H1 (cell line): Measurements from ENCODE around the gene RGS11. TPM values are rescaled to one million over a fixed set of nuclear protein-coding genes. Genes with fewer than 3 reads are reported as not detected.
A peak's percentile ranks its signal among the peaks of the same experiment; 100 is the strongest.

Experiments used
- CTCF ChIA-PET: fragments of 300-600 bp; sonication (Branson Sonifier 250); formaldehyde crosslinking; loops from one replicate; lab custom pipeline; 2021; ENCODE audit not compliant: partially characterized antibody; lab: Charles Lee
- POLR2A ChIA-PET: fragments of 300-600 bp; sonication (Branson Sonifier 250); formaldehyde crosslinking; loops from one replicate; lab custom pipeline; 2021; ENCODE audit warnings: inconsistent platforms; ENCODE audit not compliant: partially characterized antibody; lab: Charles Lee
- DNase-seq, 2 experiments: peaks; one replicate each; pipeline versions ENCODE4 v3.0.0 to v3.0.0-alpha.2; 2010 to 2022; ENCODE audit warnings: low spot score in 2 of 2, low read depth in 1 of 2, mixed read lengths in 1 of 2
- FAIRE-seq: peaks from 2 replicates; lab custom pipeline; 2011; peaks lifted over from hg19 to GRCh38; lab: Jason Lieb, UNC
- H2AFZ ChIP-seq: 2 replicates; pipeline ENCODE4 v1.8.1; 2012; ENCODE audit warnings: low read length, inconsistent platforms
- H2AK5ac ChIP-seq: 2 replicates; pipeline ENCODE4 v1.6.1; 2013; ENCODE audit warnings: low read depth, low read length
- H2BK120ac ChIP-seq: replicated peaks from 2 replicates; pipeline ENCODE3; 2013; ENCODE audit warnings: low read depth, low read length, inconsistent platforms
- H2BK12ac ChIP-seq: 2 replicates; pipeline ENCODE4 v1.6.1; 2013; ENCODE audit warnings: low read depth, low read length
- H2BK15ac ChIP-seq: 2 replicates; pipeline ENCODE4 v1.6.1; 2013; ENCODE audit warnings: low read length
- H2BK20ac ChIP-seq: 2 replicates; pipeline ENCODE4 v1.6.1; 2013; ENCODE audit warnings: low read length
- H2BK5ac ChIP-seq: 2 replicates; pipeline ENCODE4 v1.6.1; 2013; ENCODE audit warnings: low read depth, low read length
- H3K14ac ChIP-seq: 2 replicates; pipeline ENCODE4 v1.6.1; 2013; ENCODE audit warnings: inconsistent platforms; ENCODE audit not compliant: insufficient read length
- H3K18ac ChIP-seq: 2 replicates; pipeline ENCODE4 v1.6.1; 2013; ENCODE audit warnings: low read length; ENCODE audit errors: extremely low read depth
- H3K23ac ChIP-seq: 2 replicates; pipeline ENCODE4 v1.6.1; 2013; ENCODE audit warnings: inconsistent platforms; ENCODE audit not compliant: insufficient read length
- H3K23me2 ChIP-seq: 2 replicates; pipeline ENCODE4 v1.6.1; 2013; ENCODE audit warnings: low read depth, low read length
- H3K27ac ChIP-seq: 2 replicates; pipeline ENCODE4 v1.6.1; 2011; ENCODE audit warnings: low read depth, low read length, inconsistent platforms
- H3K27me3 ChIP-seq, 4 experiments: replicated peaks in 1 of 4; 1 replicate in 1 of 4; 2 replicates in 3 of 4; pipeline versions ENCODE4 v1.6.1 to v1.8.1; 2011 to 2013; ENCODE audit warnings: low read length in 3 of 4, mild to moderate bottlenecking in 3 of 4, inconsistent platforms in 2 of 4, mixed read lengths in 2 of 4, moderate library complexity in 1 of 4; ENCODE audit not compliant: control insufficient read depth in 3 of 4, insufficient read depth in 3 of 4; ENCODE audit errors: extremely low read depth in 1 of 4
- H3K36me3 ChIP-seq, 4 experiments: 2 replicates each; pipeline versions ENCODE4 v1.6.1 to v1.8.1; 2011 to 2013; ENCODE audit warnings: mild to moderate bottlenecking in 4 of 4, low read length in 3 of 4, moderate library complexity in 2 of 4, control low read depth in 1 of 4, inconsistent platforms in 1 of 4; ENCODE audit not compliant: insufficient read depth in 4 of 4, control insufficient read depth in 2 of 4
- H3K4ac ChIP-seq: replicated peaks from 2 replicates; pipeline ENCODE3; 2013; ENCODE audit warnings: low read length, low read depth, mixed read lengths, inconsistent platforms; ENCODE audit not compliant: insufficient read length
- H3K4me1 ChIP-seq, 4 experiments: replicated peaks in 1 of 4; 1 replicate in 1 of 4; 2 replicates in 3 of 4; pipeline versions ENCODE4 v1.6.1 to v1.8.1; 2011 to 2013; ENCODE audit warnings: low read length in 3 of 4, inconsistent platforms in 2 of 4, mixed read lengths in 1 of 4; ENCODE audit not compliant: insufficient read depth in 4 of 4, control insufficient read depth in 3 of 4
- H3K4me2 ChIP-seq, 2 experiments: 2 replicates each; pipeline versions ENCODE4 v1.6.1 to v1.8.1; 2011 to 2013; ENCODE audit warnings: low read depth in 2 of 2, low read length in 2 of 2, control low read depth in 1 of 2, inconsistent platforms in 1 of 2, mild to moderate bottlenecking in 1 of 2; ENCODE audit not compliant: insufficient read depth in 1 of 2
- H3K4me3 ChIP-seq, 4 experiments: fragments of 200-600, 300-600 bp in 1 of 4; sonication (generic), shearing (Covaris generic), sonication (Bioruptor Twin) in 1 of 4; 2 replicates each; pipeline versions ENCODE4 v1.5.1 to v1.8.1; 2011 to 2016; ENCODE audit warnings: low read length in 4 of 4, low read depth in 3 of 4, control low read depth in 2 of 4, inconsistent platforms in 2 of 4, mild to moderate bottlenecking in 2 of 4, mixed read lengths in 1 of 4, moderate library complexity in 1 of 4; ENCODE audit not compliant: insufficient read depth in 2 of 4; ENCODE audit errors: extremely low read depth in 1 of 4
- H3K56ac ChIP-seq: replicated peaks from 2 replicates; pipeline ENCODE3; 2013; ENCODE audit warnings: low read depth, mild to moderate bottlenecking, mixed read lengths, low read length, inconsistent platforms; ENCODE audit not compliant: insufficient read length
- H3K79me1 ChIP-seq: 2 replicates; pipeline ENCODE4 v1.6.1; 2013; ENCODE audit warnings: low read depth, low read length, control low read depth
- H3K79me2 ChIP-seq, 2 experiments: 2 replicates each; pipeline versions ENCODE4 v1.6.1 to v1.8.1; 2012 to 2013; ENCODE audit warnings: low read length in 2 of 2, mild to moderate bottlenecking in 2 of 2, inconsistent platforms in 1 of 2; ENCODE audit not compliant: insufficient read depth in 2 of 2, control insufficient read depth in 1 of 2
- H3K9ac ChIP-seq, 4 experiments: replicated peaks in 1 of 4; 1 replicate in 1 of 4; 2 replicates in 3 of 4; pipeline versions ENCODE4 v1.6.1 to v1.8.1; 2011 to 2013; ENCODE audit warnings: low read depth in 3 of 4, low read length in 3 of 4, control low read depth in 2 of 4, mild to moderate bottlenecking in 2 of 4, moderate library complexity in 2 of 4, inconsistent platforms in 1 of 4; ENCODE audit errors: extremely low read depth in 1 of 4
- H3K9me3 ChIP-seq, 2 experiments: 2 replicates each; pipeline versions ENCODE4 v1.6.1 to v1.8.1; 2012 to 2013; ENCODE audit warnings: mild to moderate bottlenecking in 2 of 2, moderate library complexity in 2 of 2, control low read depth in 1 of 2, inconsistent platforms in 1 of 2, low read depth in 1 of 2, low read length in 1 of 2, mixed read lengths in 1 of 2; ENCODE audit not compliant: insufficient read depth in 2 of 2
- H4K20me1 ChIP-seq, 2 experiments: replicated peaks in 1 of 2; 2 replicates each; pipeline versions ENCODE3 to v1.8.1; 2011 to 2013; ENCODE audit warnings: inconsistent platforms in 2 of 2, low read length in 2 of 2, mild to moderate bottlenecking in 1 of 2; ENCODE audit not compliant: insufficient read depth in 2 of 2, control insufficient read depth in 1 of 2
- H4K5ac ChIP-seq: 2 replicates; pipeline ENCODE4 v1.6.1; 2013; ENCODE audit warnings: low read length, low read depth, mixed read lengths, inconsistent platforms; ENCODE audit not compliant: insufficient read length
- H4K8ac ChIP-seq: 2 replicates; pipeline ENCODE4 v1.8.0; 2013; ENCODE audit warnings: mild to moderate bottlenecking, moderate library complexity, low read length, inconsistent platforms; ENCODE audit not compliant: insufficient read depth; ENCODE audit errors: extremely low read depth
- H4K91ac ChIP-seq: replicated peaks from 2 replicates; pipeline ENCODE3; 2013; ENCODE audit warnings: low read length, mixed read lengths, inconsistent platforms; ENCODE audit not compliant: insufficient read length
- GTF2F1 ChIP-seq: IDR thresholded peaks from 2 replicates; pipeline ENCODE4 v1.6.1; 2012; ENCODE audit warnings: low read depth, low read length, improper control_type of control experiment, borderline replicate concordance
- KDM4A ChIP-seq: IDR thresholded peaks from one replicate; pipeline ENCODE4 v1.7.1; 2012; ENCODE audit warnings: low read depth, mild to moderate bottlenecking, moderate library complexity, low read length, inconsistent platforms; ENCODE audit not compliant: severe bottlenecking
- PHF8 ChIP-seq: fragments of 200-600 bp; sonication (generic); conservative IDR thresholded peaks from 2 replicates; pipeline ENCODE4 v1.7.1; 2012; ENCODE audit warnings: low read depth, mild to moderate bottlenecking, inconsistent platforms, low read length, moderate library complexity
- POLR2A ChIP-seq, 2 experiments: IDR thresholded peaks; 1 replicate in 1 of 2; 2 replicates in 1 of 2; pipeline ENCODE4 v1.6.1; 2011; ENCODE audit warnings: low read depth in 2 of 2, low read length in 2 of 2, mild to moderate bottlenecking in 2 of 2; ENCODE audit errors: control extremely low read depth in 1 of 2
- RBBP5 ChIP-seq: IDR thresholded peaks from 2 replicates; pipeline ENCODE4 v1.7.1; 2012; ENCODE audit warnings: low read depth, mild to moderate bottlenecking, inconsistent platforms, low read length, moderate library complexity, borderline replicate concordance
- SUZ12 ChIP-seq: fragments of 200-600 bp; sonication (generic); IDR thresholded peaks from 2 replicates; pipeline ENCODE4 v1.6.1; 2012; ENCODE audit warnings: mild to moderate bottlenecking, inconsistent platforms, low read length, moderate library complexity, mixed read lengths
- TAF1 ChIP-seq: IDR thresholded peaks from 2 replicates; pipeline ENCODE4 v1.6.1; 2011; ENCODE audit warnings: mild to moderate bottlenecking, low read depth, low read length
- WGBS, 2 experiments: shearing (Covaris generic) in 1 of 2; methylation state at CpG; one replicate each; pipeline versions ENCODE4 v1.1.6 to v1.1.7; 2013 to 2015; ENCODE audit warnings: low lambda C conversion rate in 2 of 2, mixed read lengths in 2 of 2, inconsistent platforms in 1 of 2, low coverage in 1 of 2, missing lambda C conversion rate in 1 of 2; ENCODE audit not compliant: insufficient replicate concordance in 2 of 2, insufficient coverage in 1 of 2, insufficient read length in 1 of 2; ENCODE audit errors: extremely low coverage in 1 of 2, missing lambda C conversion rate in 1 of 2; 5-methylcytosine and 5-hydroxymethylcytosine counted together
- polyA plus RNA-seq, 7 experiments: library from polyadenylated mRNA; depleted of rRNA in 3 of 7; stranded (reverse) in 5 of 7; unstranded in 2 of 7; fragments of >200 nt in 5 of 7; fragments of 200-250 nt in 2 of 7; gene quantifications; 1 replicate in 5 of 7; 2 replicates in 1 of 7; 4 replicates in 1 of 7; pipeline versions ENCODE4 v1.2.1 to v1.2.3, GENCODE V29; 2011 to 2013; ENCODE audit warnings: missing spikeins in 2 of 7, mixed read lengths in 2 of 7
- total RNA-seq: library from RNA; stranded (reverse); fragmentation: NEBNext Ultra II Directional; extraction: Animal tissue kit (Norgen Biotek cat#: 25700); gene quantifications from 2 replicates; pipeline ENCODE4 v1.2.1, GENCODE V29; 2021
- TF ChIP-seq, protein P1 (sequence below): IDR thresholded peaks from 2 replicates; pipeline ENCODE4 v1.6.1; 2012; ENCODE audit warnings: inconsistent platforms

Gene RGS11
- total and polyA plus RNA-seq, 2 of the 8 experiments (the other 6 are each of a cell fraction or from before 2014, with no cell fraction given) = 0.84 to 1.2 TPM

DNA sequence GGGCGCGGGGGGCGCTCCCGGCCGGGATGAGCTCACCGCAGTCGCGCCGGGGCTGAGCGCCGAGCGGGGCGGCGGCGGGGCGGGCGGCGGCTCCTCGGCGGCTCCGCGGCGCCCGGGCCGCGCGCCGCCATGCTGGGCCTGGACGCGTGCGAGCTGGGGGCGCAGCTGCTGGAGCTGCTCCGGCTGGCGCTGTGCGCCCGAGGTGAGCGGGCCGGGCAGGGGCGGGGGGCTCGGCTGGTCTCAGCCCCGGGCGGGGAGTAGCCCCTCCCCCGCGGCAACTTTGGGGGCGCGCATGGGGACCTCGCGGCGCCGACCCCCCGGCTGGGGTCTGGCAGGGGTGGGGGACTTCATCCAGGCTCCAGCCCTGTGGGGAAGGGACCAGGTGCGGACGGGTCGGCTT is 4.8 kb upstream of the RGS11 start, which contains the start of gene ARHGDIG:
Gene ARHGDIG, plus strand, starts transcription at position 40 of the 400 bp plus-strand sequence. Its CDS starts 90 bp downstream, at position 130.
- no peak within 1 kb of the TSS for H3K27ac ChIP-seq
- FAIRE-seq (no peak), DNase-seq (no peak)
- peak within 1 kb of the TSS; percentile 71; the same call in 1 of the 2 replicates for H3K18ac ChIP-seq
- CTCF ChIA-PET = interaction anchor here (1.1 to 1.9 kb wide), 3 partner anchors 10 to 82 kb away, joined by 3 to 7 read pairs (median 6); no protein-coding TSS in a partner anchor
- H2BK12ac ChIP-seq = no peak within 1 kb of the TSS
- H2BK120ac ChIP-seq = no peak within 1 kb of the TSS
- no peak within 1 kb of the TSS for H2BK5ac ChIP-seq
- H3K56ac ChIP-seq = no peak within 1 kb of the TSS
- peak within 1 kb of the TSS; percentile 68 for H4K8ac ChIP-seq
- H2BK20ac ChIP-seq = no peak within 1 kb of the TSS
- H3K79me1 ChIP-seq = no peaks in the 10 kb centered on the region
- 2% methylated on average over 9 of the region's 54 CpGs; no CpG with 5 or more reads in 1 of the 2 experiments for WGBS, 2 experiments
- H2AFZ ChIP-seq = no peak within 1 kb of the TSS
- H4K5ac ChIP-seq = no peak within 1 kb of the TSS
- H2AK5ac ChIP-seq = no peak within 1 kb of the TSS
- TF ChIP-seq, protein P1, sequence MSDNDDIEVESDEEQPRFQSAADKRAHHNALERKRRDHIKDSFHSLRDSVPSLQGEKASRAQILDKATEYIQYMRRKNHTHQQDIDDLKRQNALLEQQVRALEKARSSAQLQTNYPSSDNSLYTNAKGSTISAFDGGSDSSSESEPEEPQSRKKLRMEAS = 0 out of 2 replicates have a peak, but pooled peaks have one; percentile 7
- TF ChIP-seq RBBP5 = no peak
- no peak for TF ChIP-seq POLR2A (IDR thresholded peaks at IDR 0.05; ENCODE audit: control extremely low read depth in 1 of 2, low read depth in 2 of 2, low read length in 2 of 2)
- TF ChIP-seq TAF1 = 0 out of 2 replicates have a peak, but pooled peaks have one; percentile 11
- TF ChIP-seq SUZ12 = peak; percentile 50; the same call in 1 of the 2 replicates
- TF ChIP-seq KDM4A = peak; percentile 60
- TF ChIP-seq PHF8 = 0 out of 2 replicates have a peak, but pooled peaks have one; percentile 20
- no peak for TF ChIP-seq GTF2F1
- peak within 1 kb of the TSS; percentile 59 to 76 for H3K4me2 ChIP-seq
- H3K4me3 ChIP-seq = peak within 1 kb of the TSS; percentile 44 to 70 (median 44)
- H3K9me3 ChIP-seq = no peaks in the 10 kb centered on the region
- H3K4me1 ChIP-seq = peaks cover 0 to 3% (median 0%) of the 10 kb centered on the region in 4 experiments; a peak in 3 of 7 replicates
- H3K27me3 ChIP-seq = peaks cover 12 to 37% (median 30%) of the 10 kb centered on the region in 4 experiments
- H2BK15ac ChIP-seq = no peak within 1 kb of the TSS
- H3K9ac ChIP-seq = no peak within 1 kb of the TSS
- peaks cover 6% of the 10 kb centered on the region; the same call in 1 of the 2 replicates for H3K23me2 ChIP-seq
- H4K91ac ChIP-seq = peak within 1 kb of the TSS; percentile 40
- POLR2A ChIA-PET = interaction anchor here (1.4 to 1.5 kb wide), 2 partner anchors 10 to 17 kb away, joined by 3 to 4 read pairs; no protein-coding TSS in a partner anchor
- no peaks in the 10 kb centered on the region for H3K79me2 ChIP-seq
- H4K20me1 ChIP-seq = peaks cover 0 to 3% of the 10 kb centered on the region in 2 experiments
- H3K36me3 ChIP-seq = no peaks in the 10 kb centered on the region
- no peak within 1 kb of the TSS for H3K23ac ChIP-seq
- no peak within 1 kb of the TSS for H3K4ac ChIP-seq
- H3K14ac ChIP-seq = no peak within 1 kb of the TSS
